GM12864 (cell line): ENCODE results near the gene LRIG2.

Experiments used
- DNase-seq: peaks from one replicate; pipeline ENCODE4 v3.0.0-alpha.2; 2011; ENCODE audit warnings: low read depth
- H3K4me3 ChIP-seq: 2 replicates; pipeline ENCODE4 v1.5.1; 2011; ENCODE audit warnings: mild to moderate bottlenecking, low read depth, low read length, control low read depth
- TF ChIP-seq, protein P1 (sequence below): IDR thresholded peaks from 2 replicates; pipeline ENCODE4 v1.5.1; 2011; ENCODE audit warnings: low read depth, mild to moderate bottlenecking, moderate library complexity, low read length, control low read depth, inconsistent platforms; ENCODE audit errors: missing control alignments

The LRIG2 gene

DNA sequence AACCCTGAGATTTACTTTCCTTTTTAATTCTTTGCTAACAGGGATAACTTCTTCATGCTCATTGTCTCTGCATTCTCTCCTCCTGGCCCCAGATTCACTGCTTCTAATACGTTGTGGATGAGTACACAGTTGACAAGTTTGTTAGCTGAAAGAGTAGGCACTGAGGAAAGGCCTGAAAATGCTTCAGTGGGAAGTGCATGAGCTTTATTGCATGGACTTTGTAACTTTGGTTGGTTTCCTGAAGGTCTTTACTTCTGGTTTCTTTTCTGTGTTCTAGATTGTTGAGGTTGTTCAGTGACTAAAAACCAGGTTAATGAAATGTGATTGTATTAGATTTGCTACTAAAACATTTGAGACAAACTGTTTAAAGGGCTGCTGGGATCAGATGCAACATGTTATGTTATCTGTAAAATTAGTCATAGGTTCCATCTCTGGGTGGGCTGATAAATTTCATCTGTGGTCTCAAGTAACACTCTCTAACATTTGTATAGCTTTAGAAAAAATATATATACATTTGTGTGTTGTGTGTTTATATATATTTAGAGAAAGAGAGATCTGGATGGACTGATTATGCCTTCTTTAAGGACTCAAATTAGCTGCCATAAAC is 19.1 kb downstream of the LRIG2 start:
- H3K4me3 ChIP-seq = no peak overlapping the region
- no peak for DNase-seq
- TF ChIP-seq, protein P1, sequence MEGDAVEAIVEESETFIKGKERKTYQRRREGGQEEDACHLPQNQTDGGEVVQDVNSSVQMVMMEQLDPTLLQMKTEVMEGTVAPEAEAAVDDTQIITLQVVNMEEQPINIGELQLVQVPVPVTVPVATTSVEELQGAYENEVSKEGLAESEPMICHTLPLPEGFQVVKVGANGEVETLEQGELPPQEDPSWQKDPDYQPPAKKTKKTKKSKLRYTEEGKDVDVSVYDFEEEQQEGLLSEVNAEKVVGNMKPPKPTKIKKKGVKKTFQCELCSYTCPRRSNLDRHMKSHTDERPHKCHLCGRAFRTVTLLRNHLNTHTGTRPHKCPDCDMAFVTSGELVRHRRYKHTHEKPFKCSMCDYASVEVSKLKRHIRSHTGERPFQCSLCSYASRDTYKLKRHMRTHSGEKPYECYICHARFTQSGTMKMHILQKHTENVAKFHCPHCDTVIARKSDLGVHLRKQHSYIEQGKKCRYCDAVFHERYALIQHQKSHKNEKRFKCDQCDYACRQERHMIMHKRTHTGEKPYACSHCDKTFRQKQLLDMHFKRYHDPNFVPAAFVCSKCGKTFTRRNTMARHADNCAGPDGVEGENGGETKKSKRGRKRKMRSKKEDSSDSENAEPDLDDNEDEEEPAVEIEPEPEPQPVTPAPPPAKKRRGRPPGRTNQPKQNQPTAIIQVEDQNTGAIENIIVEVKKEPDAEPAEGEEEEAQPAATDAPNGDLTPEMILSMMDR = no peak

DNA sequence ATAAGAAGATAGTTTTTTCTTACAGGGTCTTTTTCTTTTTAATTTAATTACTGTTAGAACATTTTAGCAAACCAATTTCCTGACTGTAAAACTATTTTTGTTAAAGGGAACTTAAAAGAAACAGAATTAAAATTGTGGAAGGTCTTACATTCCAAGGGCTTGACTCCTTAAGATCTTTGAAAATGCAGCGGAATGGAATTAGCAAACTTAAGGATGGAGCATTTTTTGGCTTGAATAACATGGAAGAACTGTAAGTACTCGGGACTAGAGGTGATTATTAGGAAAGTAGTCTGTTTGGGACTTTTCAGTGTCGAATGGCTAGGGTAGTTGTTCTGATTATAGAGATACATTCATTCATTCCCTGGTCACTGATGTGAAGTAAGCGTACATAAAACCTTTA is 21.5 kb downstream of the LRIG2 start:
- no peak for DNase-seq
- no peak overlapping the region for H3K4me3 ChIP-seq
- TF ChIP-seq, protein P1 = no peak

DNA sequence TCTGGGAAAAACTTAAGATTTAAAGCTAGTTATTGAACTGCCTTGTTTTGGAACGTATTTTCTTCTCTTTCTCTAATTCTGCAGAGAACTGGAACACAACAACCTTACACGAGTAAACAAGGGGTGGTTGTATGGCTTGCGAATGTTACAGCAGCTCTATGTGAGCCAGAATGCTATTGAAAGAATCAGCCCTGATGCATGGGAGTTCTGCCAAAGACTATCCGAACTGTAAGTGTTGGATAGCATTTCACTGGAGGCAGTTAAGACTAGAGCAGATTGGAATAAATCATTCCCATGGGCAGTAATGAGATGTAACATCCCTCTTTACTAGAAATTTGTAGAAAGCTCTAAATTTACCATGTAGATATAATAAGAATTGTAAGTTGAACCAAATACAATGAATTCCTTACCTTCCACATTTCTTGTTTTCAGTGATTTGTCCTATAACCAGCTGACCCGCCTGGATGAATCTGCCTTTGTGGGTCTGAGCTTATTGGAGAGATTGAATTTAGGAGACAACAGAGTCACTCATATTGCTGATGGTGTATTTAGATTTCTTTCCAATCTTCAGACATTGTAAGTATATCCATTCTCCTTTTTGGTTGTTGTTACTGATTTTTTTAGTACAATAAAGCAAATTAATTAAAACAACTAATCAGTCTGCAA is 22.9 kb downstream of the LRIG2 start:
- no peak for DNase-seq
- H3K4me3 ChIP-seq = no peak overlapping the region

DNA sequence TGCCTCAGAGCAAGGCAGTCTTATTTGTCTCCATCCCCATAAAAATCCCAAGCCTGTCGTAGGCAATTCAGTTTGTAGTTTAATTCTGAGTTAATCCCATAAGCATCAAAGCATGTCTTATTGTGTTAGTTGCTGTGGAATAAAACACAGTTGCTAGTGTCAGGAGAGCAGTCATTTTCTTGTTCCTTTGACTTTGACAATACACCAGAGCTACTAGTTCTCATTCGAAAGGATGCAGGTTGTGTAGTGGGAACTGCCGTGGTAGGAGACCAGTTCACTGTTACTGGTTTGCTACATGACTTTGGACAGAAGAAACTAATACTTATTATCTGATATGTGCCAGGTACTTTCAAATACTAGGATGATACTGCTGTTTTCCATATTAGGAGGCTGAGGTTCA is 23.5 kb downstream of the LRIG2 start:
- TF ChIP-seq, protein P1 = no peak
- no peak overlapping the region for H3K4me3 ChIP-seq
- DNase-seq = no peak

More for the DNA sequence above, 22.9 kb downstream of the LRIG2 start:
- TF ChIP-seq, protein P1 = no peak

DNA sequence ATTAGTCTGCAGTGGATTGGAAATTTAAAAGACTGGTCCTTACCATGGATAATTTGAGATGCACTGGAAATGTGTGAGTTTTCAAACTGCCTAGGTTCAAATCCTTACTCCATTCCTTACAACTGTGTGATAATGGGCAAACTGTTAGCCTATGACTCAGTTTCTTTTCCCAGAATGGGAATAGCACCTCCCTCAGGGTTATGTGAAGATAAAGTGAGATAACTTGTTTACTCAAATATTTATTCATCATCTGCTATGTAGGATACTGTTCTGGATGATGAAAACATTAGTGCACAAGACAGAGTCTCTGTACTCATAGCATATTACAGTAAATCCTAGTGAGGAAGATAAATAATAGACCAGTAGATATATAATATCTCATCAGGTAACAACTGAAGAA is 28.6 kb downstream of the LRIG2 start:
- no peak for DNase-seq
- H3K4me3 ChIP-seq = no peak overlapping the region
- TF ChIP-seq, protein P1 = no peak

DNA sequence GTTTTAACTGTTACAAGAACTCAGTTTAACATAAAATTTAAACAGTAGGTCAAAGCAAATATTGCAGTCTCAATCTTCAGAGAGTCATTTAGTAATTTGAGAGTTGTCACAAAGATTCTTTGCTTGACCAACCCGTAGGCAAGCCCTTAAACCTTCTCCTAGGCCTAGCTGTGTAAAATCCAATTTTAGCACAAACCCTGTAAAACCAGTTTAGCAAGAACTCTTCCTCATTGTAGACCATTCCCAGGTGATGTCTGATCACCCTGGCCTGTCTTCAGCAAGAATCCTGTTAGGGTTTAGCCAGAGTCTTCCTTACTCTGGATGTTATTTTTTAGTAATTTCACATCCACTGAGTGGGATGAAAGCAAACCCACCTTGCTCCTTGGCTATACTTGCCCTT is 30.1 kb downstream of the LRIG2 start:
- TF ChIP-seq, protein P1 = no peak
- no peak overlapping the region for H3K4me3 ChIP-seq
- DNase-seq = no peak

DNA sequence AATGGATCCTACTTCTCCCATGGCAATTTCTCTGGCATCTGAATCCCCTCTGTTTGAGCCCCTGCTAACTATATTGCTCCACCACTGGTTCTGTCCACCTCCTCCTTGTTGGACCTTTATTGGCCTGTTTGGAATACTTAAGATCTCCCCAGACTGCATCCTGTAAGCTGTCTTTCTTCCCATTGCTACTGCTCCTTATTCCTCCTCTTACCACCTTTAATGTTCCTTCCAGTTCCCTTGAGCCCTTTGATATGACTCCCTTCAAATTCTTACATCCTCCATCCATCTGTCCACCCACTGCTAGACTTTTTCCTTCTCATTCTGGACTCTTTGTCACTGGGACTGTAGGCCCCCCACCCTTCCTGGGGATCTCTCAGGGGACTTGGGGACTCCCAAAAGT is 31.0 kb downstream of the LRIG2 start:
- TF ChIP-seq, protein P1 = no peak
- no peak for DNase-seq
- no peak overlapping the region for H3K4me3 ChIP-seq
